Left cardiac atrium (tissue), 4 donors: ENCODE data around the gene RAD18. TPM values are rescaled to one million over a fixed set of nuclear protein-coding genes. Genes with fewer than 3 reads are reported as not detected.

Experiments
- ATAC-seq, 2 donors: fragments of 200-7000 bp; cut with Tn5 transposase; one replicate each; pipeline ENCODE4 v1.9.1; 2020; ENCODE audit warnings: mild to moderate bottlenecking in 2 of 2, moderate library complexity in 2 of 2
- DNase-seq: peaks from one replicate; pipeline ENCODE4 v3.0.0-alpha.2; 2020
- intact Hi-C, 2 donors: fragments of 100-400 bp; cut with DNase I; formaldehyde crosslinking; loops; one replicate each; pipeline versions ENCODE4 v1.14.1 to v1.15.1; 2022 to 2023
- long read RNA-seq: library from polyadenylated mRNA; unstranded; transcript quantifications from one replicate; pipeline ENCODE4 v2.0.0, GENCODE V29; 2021
- total RNA-seq, 2 donors: library from RNA; stranded (reverse); fragmentation: NEBNext Ultra II Directional; extraction: Animal tissue kit (Norgen Biotek cat#: 25700); gene quantifications; one replicate each; pipeline ENCODE4 v1.2.1, GENCODE V29; 2021
- donor health status: DM: no; HTN: yes; CAD: no.
- donor health status: DM: no; HTN: yes; CAD: no; lungs with severe emphysema.
- donor health status: DM: yes; HTN: yes; CAD: no.
- donor health status: Dilated cardiomyopathy.

Gene RAD18
- total RNA-seq, result 10 to 100 TPM in 1 of 2 donors, 1 to 10 TPM in 1; 4.2 to 13.5 TPM
- long read RNA-seq, full-length matches to known transcripts, result 1 of 1 reads
- long read RNA-seq, partial matches to known transcripts, result 0 of 1 reads
- long read RNA-seq, other reads (novel, unspliced or antisense), result 0 of 1 reads

- DNase-seq, result peak; percentile 93
- peak; percentile 96 to 98 for ATAC-seq
- intact Hi-C loops, result loop anchor here in 1 of 2 donors (10.0 kb wide), 1 partner anchor 472 kb away; no protein-coding TSS in a partner anchor
Measured at GRCh38 chr3:8963137-8963853, at the start of gene RAD18. Gene RAD18 (minus strand): TSS chr3:8963472. CDS start chr3:8963385, 87 bp downstream.

- ATAC-seq (no peak), DNase-seq (no peak)
- intact Hi-C loops, result no loop called here
Measured at GRCh38 chr3:9012521-9012920, 49.2 kb upstream of the RAD18 start.

- intact Hi-C loops, result no loop called here
- no peak for DNase-seq
- ATAC-seq, result no peak
Measured at GRCh38 chr3:9009976-9010545, 46.8 kb upstream of the RAD18 start.

- ATAC-seq (no peak), DNase-seq (no peak)
- intact Hi-C loops, result no loop called here
Measured at GRCh38 chr3:9008550-9009255, 45.4 kb upstream of the RAD18 start.

GRCh38 chr3:9007928-9008327 lies 44.7 kb upstream of the RAD18 start:
- intact Hi-C loops, result no loop called here
- ATAC-seq (no peak), DNase-seq (no peak)

- DNase-seq (no peak), ATAC-seq (no peak)
- intact Hi-C loops, result no loop called here
Measured at GRCh38 chr3:9007213-9007612, 43.9 kb upstream of the RAD18 start.

- DNase-seq (no peak), ATAC-seq (no peak)
- intact Hi-C loops, result no loop called here
Measured at GRCh38 chr3:9000041-9000440, 36.8 kb upstream of the RAD18 start.

GRCh38 chr3:8997151-8997550 lies 33.9 kb upstream of the RAD18 start:
- ATAC-seq (no peak), DNase-seq (no peak)
- intact Hi-C loops, result no loop called here

GRCh38 chr3:8996681-8997121 lies 33.4 kb upstream of the RAD18 start:
- ATAC-seq (peak; percentile 80 to 93), DNase-seq (peak; percentile 47)
- intact Hi-C loops, result no loop called here

GRCh38 chr3:8996216-8996615 lies 32.9 kb upstream of the RAD18 start:
- no peak for DNase-seq
- intact Hi-C loops, result no loop called here
- no peak for ATAC-seq

GRCh38 chr3:8994226-8994625 lies 31.0 kb upstream of the RAD18 start:
- intact Hi-C loops, result loop anchor here in 1 of 2 donors (5.0 kb wide), 1 partner anchor 73 kb away; no protein-coding TSS in a partner anchor
- DNase-seq (no peak), ATAC-seq (no peak)

- no peak for ATAC-seq
- intact Hi-C loops, result loop anchor here in 1 of 2 donors (5.0 kb wide), 1 partner anchor 74 kb away; no protein-coding TSS in a partner anchor
- no peak for DNase-seq
Measured at GRCh38 chr3:8993331-8993730, 30.1 kb upstream of the RAD18 start.

- DNase-seq (no peak), ATAC-seq (no peak)
- intact Hi-C loops, result loop anchor here in 1 of 2 donors (5.0 kb wide), 1 partner anchor 74 kb away; no protein-coding TSS in a partner anchor
Measured at GRCh38 chr3:8992854-8993253, 29.6 kb upstream of the RAD18 start.

- DNase-seq (no peak), ATAC-seq (no peak)
- intact Hi-C loops, result loop anchor here in 1 of 2 donors (5.0 kb wide), 1 partner anchor 75 kb away; no protein-coding TSS in a partner anchor
Measured at GRCh38 chr3:8992199-8992598, 28.9 kb upstream of the RAD18 start.

GRCh38 chr3:8990266-8991215 lies 27.3 kb upstream of the RAD18 start:
- intact Hi-C loops, result loop anchor here in 1 of 2 donors (5.0 kb wide), 1 partner anchor 77 kb away; no protein-coding TSS in a partner anchor
- DNase-seq (no peak), ATAC-seq (no peak)

- DNase-seq (no peak), ATAC-seq (no peak)
- intact Hi-C loops, result loop anchor here in 1 of 2 donors (1.0 to 5.0 kb wide), 2 partner anchors 77 to 313 kb away; no protein-coding TSS in a partner anchor
Measured at GRCh38 chr3:8988791-8989558, 25.7 kb upstream of the RAD18 start.

GRCh38 chr3:8988384-8988655 lies 25.0 kb upstream of the RAD18 start:
- no peak for DNase-seq
- ATAC-seq, result no peak
- intact Hi-C loops, result loop anchor here in 1 of 2 donors (1.0 to 5.0 kb wide), 2 partner anchors 78 to 314 kb away; no protein-coding TSS in a partner anchor
